Amniotic epithelial cell (primary cell): Measurements from ENCODE around the gene MYO16.
"Not testable (repeated sequence)": the region's sequence is repeated elsewhere in the genome, so short reads cannot be mapped to it uniquely, and the experiment has no call there.

Experiments used
- DNase-seq: peaks from one replicate; pipeline ENCODE4 v3.0.0-alpha.2; 2010; ENCODE audit warnings: low read depth

The MYO16 gene

DNA sequence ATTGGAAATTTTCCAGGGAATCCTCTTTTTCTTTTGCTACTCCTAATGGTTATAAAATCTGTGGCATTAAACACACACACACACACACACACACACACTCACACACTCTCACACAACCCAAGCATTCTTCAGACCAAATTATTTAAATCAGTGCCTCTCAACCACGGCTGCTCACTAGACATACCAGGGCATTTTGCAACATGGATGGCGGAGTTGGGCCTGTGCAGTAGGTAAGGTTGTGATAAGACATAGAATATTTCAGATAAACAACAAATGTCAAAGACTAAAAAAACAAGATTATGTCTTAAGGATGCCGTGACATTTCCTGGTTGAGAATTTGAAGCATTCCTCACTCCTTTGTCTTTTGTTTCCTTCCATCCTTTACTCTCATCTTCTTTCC lies 443.1 kb downstream of the MYO16 start:
- no peak for DNase-seq

DNA sequence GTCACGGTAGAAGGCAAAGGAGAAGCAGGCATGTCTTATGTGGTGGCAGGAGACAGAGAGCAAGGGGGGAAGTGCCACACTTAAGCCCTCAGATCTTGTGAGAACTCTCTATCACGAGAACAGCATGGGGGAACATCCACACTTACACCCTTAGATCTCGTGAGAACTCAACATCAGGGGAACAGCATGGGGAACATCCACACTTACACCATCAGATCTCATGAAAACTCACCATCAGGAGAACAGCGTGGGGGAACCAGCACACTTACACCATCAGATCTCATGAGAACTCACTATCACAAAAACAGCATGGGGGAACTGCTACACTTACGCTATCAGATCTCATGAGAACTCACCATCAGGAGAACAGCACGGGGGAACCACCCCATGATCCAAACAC lies 445.0 kb downstream of the MYO16 start:
- DNase-seq, result no peak

GRCh38 chr13:109074853-109075252 lies 445.4 kb downstream of the MYO16 start:
- no peak for DNase-seq

GRCh38 chr13:109087916-109088623 lies 458.7 kb downstream of the MYO16 start:
- DNase-seq, result peak; percentile 20

- no peak for DNase-seq
Observed at GRCh38 chr13:109088624-109088917, 459.2 kb downstream of the MYO16 start.

- no peak for DNase-seq
Observed at GRCh38 chr13:109090796-109091195, 461.4 kb downstream of the MYO16 start.

- no peak for DNase-seq
Observed at GRCh38 chr13:109091249-109091648, 461.8 kb downstream of the MYO16 start.

GRCh38 chr13:109092186-109092585 lies 462.8 kb downstream of the MYO16 start:
- not testable (repeated sequence) for DNase-seq

- DNase-seq, result no peak
Observed at GRCh38 chr13:109093998-109094397, 464.6 kb downstream of the MYO16 start.

DNA sequence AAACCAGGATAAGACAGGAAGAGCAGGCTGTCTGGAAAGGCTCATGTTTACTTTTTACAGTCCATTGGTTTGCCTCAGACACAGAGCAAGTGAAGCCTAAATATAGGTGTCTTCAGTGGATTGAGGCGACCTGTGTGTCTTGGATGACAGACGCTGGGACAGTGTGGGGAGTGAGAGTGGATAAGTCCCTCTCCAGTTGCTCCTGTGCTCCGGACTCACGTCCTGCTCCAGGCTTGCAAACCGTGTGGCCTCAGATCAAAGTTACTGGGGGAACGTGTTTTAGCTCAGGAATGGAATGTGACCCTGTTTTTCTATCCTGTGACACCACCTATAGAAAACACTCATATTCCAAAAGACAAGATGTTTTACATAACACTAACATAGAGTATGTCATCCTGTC lies 465.7 kb downstream of the MYO16 start:
- no peak for DNase-seq

DNA sequence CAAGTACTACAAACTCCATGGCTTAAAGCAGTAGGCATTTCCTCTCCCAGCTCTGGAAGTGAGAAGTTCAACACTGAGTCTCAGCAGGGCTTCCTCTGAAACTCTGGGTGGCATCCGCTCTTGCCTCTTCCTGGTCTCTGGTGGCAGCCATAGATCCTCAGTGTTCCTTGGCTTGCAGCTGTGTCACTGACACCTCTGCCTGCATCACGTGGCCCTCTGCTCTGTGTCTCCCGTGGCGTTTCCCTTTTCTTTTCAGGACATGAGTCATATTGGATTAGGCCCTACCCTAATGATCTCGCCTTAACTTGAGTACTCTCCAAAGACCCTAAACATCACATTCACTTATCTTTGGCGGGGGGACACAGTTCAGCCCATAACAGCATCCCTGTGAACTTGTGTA lies 466.7 kb downstream of the MYO16 start:
- no peak for DNase-seq

GRCh38 chr13:109100705-109101304 lies 471.4 kb downstream of the MYO16 start:
- DNase-seq, result no peak

DNA sequence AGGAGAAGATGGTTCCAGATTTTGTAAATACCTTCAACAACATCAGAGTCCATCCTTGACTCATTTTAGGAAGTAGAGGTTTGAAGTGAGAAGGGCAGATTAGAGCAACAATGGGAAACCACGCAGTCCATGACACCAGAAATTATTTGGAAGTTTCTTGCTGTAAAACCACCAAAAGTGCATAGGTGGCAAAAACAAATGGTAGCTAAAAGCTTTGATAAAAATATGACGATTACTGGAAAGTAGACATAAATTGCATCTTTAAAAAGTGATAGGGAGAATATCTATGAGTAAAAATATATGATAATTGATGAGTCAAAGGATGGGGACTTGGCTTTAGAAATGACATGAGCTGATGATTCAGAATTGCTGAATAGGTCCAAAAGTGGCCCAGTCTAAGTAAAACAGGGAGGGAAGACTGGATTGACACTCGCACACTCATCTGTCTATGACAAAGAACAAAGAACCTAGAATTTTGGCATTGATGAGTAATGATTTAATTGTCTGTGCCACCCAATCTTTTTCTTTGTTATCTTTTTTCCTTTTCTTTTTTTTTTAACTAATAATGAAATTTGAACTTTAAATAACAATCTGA lies 472.2 kb downstream of the MYO16 start:
- DNase-seq, result no peak

GRCh38 chr13:109105899-109106298 lies 476.5 kb downstream of the MYO16 start:
- peak; percentile 78 for DNase-seq

- DNase-seq, result no peak
Observed at GRCh38 chr13:109110159-109110558, 480.7 kb downstream of the MYO16 start.

DNA sequence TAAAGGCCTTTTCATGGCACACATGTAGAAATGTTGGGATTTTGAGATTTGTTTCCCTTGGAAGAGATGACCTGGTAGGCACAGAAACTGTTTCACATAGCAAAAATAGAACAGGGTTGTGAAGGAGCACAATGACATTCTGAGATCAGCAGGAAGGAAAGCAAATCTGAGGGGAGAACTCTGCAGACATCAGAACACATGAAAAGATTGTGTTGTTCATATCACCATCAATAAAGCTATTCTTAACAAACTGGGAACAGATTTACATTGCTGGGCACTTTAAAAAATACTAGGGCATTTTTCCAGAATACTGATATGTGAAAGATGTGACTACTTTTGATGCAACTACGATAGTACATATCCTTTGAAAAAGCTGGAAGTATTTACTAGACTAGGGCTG lies 481.7 kb downstream of the MYO16 start:
- DNase-seq, result no peak

DNA sequence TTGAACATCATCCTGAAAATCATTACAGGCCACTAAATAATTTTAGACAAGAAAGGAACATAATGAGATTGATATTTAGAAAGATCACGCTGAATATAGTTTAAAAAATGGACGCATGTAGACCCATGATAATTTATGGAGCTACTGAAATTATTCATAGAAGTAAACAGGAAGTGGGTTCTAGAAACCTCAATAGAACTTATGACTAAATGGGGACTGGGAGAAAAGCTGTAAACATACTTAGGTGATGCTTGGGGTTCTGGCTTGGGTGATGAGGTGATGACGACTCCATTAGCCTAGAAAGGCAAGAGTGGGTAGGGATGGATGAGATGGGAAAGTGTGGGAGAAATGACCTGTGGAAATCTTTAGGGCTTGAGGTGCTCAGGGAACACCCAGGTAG lies 484.0 kb downstream of the MYO16 start:
- DNase-seq, result peak; percentile 71

DNA sequence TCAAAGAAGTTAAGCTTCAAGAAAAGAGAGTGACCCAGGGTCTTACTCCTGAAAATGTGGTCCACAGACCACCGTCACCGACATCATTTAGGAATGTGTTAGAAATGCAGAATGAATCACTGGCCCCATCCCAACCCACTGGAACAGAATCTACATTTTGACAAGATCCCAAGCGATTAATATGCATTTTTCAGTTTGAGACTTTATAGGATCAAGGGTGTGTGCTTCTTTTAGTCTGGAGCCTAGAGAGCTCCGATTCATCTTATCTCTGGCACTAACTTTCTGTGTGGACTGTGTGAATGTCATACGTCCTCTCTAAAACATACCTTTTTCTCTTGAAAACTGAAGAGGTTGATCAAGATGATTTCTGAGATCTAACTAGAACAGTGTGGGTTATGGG lies 484.8 kb downstream of the MYO16 start:
- no peak for DNase-seq

DNA sequence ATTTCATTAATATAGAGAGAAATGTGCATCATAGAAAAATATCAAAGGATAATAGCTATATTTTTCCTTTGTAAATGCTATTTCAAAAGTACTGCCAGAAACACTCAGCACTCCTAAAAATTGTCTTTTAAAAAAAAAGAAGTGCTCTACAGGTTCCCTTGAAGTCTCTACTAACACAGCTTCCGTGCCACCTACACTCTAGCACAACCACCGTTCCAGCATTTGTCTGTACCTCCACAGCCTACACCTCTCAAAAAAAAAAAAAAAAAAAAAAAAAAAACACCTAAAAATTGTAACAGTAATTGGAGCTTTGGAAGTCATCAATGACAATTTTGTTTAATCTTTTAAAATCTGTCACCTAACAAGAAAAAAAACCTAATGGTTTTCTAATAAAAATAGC lies 485.6 kb downstream of the MYO16 start:
- DNase-seq, result no peak

DNA sequence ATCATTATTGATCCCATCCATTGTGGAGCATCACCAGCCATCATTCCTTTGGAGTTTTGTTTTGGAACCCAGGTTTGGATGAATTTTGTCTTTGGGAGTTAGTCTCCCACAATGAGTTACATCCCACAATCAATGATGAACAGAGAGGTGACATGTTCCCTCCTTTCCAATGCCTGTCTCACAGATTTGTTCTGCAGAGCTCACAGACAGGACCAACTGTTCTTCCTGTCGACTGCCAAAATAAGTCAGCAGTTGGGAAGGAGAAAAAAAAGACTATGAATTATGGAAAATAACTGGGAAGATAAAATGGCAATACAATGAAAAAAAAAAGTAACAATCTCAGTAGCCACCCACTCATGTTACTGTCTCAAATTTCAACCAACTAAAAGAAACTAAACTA lies 489.1 kb downstream of the MYO16 start:
- DNase-seq, result no peak

- DNase-seq, result peak; percentile 70
Observed at GRCh38 chr13:109119896-109120295, 490.5 kb downstream of the MYO16 start.

GRCh38 chr13:109121826-109122225 lies 492.4 kb downstream of the MYO16 start:
- DNase-seq, result no peak

- DNase-seq, result no peak
Observed at GRCh38 chr13:109123971-109124370, 494.6 kb downstream of the MYO16 start.

DNA sequence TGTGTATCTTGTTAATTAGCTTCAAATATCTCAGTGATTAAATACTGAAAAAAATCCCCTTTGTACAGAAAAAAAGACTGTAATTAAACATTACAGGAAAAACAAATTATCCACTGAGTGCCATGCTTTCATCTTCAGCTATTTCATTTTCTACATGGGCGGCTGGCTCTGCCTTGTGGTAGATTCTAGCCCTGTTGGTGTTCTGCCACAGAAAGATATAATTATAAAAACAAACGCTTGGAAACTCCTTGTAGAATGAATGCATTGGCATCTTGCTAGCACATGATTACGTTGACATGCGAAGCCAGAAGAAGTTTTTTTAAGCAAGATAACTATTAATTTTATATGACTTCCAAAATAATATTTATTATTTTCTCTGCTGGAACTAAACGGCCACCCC lies 496.8 kb downstream of the MYO16 start:
- no peak for DNase-seq
